GM21723 (cell line): ENCODE results near the gene PDE4C.

Experiments used
- ATAC-seq: cut with Tn5 transposase; IDR thresholded peaks from one replicate; pipeline ENCODE4 v1.9.1; 2021; ENCODE audit warnings: mild to moderate bottlenecking, moderate library complexity; ENCODE audit not compliant: unreplicated experiment

PDE4C gene

GRCh38 chr19:18254546-18255503 is 28.6 kb upstream of the PDE4C start:
- ATAC-seq: no peak

DNA sequence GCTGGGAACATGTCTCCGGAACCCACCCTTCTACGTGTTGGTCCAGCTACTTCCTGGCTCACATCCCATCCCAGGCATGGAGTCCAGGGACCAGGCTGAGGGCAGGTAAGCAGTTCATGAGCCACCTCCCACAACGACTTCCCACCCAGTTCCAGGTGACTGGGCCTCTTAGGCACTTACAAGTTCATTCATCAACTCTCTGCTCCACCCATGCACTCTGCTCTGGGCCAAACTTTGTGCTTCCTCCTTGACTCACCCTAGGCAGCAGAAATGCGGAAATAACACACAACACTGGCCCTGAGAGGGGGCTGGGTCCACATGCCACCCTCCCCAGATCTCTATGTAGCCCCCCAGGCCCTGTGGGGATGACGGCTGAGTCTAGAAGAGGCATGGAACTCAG is 27.5 kb upstream of the PDE4C start:
- ATAC-seq: no peak

DNA sequence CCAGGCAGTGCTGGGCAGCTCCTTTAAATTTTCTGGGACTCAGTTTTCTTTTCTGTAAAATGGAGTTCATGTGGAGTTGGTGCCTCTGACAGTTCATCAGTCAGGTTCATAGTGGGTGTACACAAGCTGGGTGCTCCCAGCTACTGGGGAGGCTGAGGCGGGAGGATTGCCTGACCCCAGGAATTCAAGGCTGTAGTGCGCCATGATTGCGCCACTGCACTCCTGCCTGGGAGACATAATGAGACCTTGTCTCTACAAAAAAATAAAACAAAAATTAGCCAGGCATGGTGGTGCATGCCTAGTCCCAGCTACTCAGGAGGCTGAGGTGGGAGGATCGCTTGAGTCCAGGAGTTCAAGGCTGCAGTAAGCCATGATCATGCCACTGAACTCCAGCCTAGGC is 26.9 kb upstream of the PDE4C start:
- ATAC-seq: no peak

GRCh38 chr19:18252370-18252717 is 26.1 kb upstream of the PDE4C start:
- no peak for ATAC-seq

GRCh38 chr19:18251587-18252369 is 25.5 kb upstream of the PDE4C start:
- no peak for ATAC-seq

DNA sequence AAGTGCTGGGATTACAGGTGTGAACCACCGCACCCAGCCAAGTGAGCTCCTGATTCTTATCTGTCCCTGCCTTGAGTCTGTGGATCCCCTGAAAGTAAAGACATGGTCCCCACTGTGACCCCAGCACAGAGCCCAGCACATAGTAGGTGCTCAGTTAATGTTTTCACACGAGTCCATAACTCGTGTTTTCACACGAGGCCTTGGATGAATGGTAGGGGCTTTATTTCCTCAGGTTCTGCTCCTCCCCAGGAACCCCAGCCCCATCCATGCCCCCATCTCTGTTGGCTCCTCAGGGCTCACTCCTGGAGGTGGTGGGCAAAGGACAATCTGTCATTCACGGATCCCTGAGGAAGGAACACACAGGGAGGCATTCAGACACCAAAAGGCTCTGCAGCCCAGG is 23.6 kb upstream of the PDE4C start:
- ATAC-seq: no peak

DNA sequence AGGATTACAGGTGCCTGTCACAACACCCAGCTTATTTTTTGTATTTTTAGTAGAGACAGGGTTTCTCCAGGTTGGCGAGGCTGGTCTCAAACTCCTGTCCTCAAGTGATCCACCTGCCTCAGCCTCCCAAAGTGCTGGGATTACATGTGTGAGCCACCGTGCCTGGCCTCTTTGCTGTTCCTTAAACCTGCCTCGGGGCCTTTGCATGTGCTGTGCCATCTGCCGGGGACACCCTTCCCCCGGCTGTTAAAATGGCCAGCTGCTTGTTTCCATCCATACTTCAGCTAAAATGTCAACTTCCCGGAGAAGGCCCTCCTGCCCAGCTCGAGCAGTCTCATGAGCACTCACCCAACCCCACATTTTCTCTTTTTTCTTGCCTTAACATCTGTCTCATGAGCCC is 19.1 kb upstream of the PDE4C start:
- ATAC-seq: no peak

DNA sequence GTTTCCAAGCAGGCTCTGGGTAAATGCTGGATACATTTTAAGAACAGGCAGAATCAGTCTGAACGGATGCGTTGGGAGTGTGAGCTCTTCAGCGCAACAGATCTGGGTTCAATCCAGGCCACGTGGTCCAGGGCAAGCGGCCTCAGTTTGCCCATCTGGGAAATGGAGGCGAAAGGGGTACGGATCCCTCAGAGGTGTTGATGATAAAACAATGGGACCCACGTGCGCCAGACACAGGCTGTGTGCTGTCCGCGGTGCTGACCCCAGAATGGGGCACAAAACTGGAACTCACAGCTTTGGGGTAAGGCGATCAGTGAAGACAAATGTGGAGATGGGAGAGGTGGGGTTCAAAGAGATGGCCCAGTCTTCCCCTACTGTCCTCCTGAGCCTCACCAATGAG is 13.1 kb upstream of the PDE4C start:
- ATAC-seq: no peak

GRCh38 chr19:18234194-18234593 is 8.0 kb upstream of the PDE4C start:
- ATAC-seq: no peak

- no peak for ATAC-seq
Measured at GRCh38 chr19:18233224-18233825, 7.1 kb upstream of the PDE4C start.

DNA sequence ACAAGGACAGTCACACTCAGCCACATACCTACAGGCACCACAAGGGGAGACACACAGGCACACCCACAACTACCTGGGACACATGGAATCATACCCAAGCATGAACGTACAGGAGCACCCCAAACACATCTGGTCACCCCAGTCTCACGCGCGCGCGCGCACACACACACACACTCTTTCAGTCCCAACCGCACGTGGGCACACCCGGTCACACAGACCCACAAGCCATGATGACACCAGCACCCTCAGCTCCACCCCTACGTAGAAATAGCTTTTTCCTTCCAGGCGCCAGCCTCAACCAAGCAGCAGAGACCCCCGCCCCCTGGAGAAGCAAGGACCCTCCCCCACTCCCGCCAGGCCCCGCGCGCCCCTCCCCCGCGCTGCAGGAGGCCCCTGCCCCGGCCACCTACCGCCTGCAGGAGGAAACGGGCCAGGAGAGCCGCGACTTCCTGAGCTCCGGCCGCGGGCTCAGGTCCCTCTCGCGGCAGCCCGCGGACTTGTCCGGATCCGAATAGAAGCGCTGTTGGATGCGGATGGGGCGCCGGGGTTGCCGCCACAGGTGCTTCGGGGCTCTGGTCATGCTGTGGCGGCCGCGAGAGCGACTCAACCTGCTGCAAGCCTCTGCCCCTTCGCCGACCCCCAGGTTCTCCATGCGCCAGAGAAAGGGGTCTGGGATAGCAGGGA is 6.4 kb upstream of the PDE4C start:
- ATAC-seq: no peak

- no peak for ATAC-seq
Measured at GRCh38 chr19:18231775-18232174, 5.5 kb upstream of the PDE4C start.

- no peak for ATAC-seq
Measured at GRCh38 chr19:18230941-18231734, 4.9 kb upstream of the PDE4C start.

DNA sequence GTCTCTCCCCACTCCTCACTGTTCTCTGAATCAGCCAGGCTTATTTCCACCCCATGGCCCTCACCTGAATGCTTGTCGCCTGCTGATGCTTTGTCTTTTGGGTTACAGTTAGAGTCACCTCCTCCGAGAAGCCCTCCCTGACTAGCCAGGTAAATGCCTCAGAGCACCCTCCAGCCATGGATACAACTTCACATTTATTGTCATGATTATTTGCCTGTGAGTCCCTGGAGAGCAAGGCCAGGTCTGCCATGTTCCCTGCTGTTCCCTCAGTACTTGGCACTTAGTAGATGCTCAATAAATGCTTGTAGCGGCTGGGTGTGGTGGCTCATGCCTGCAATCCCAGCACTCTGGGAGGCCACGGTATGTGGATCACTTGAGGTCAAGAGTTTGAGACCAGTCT is 3.7 kb upstream of the PDE4C start:
- no peak for ATAC-seq

- ATAC-seq: no peak
Measured at GRCh38 chr19:18229474-18229873, 3.2 kb upstream of the PDE4C start.

DNA sequence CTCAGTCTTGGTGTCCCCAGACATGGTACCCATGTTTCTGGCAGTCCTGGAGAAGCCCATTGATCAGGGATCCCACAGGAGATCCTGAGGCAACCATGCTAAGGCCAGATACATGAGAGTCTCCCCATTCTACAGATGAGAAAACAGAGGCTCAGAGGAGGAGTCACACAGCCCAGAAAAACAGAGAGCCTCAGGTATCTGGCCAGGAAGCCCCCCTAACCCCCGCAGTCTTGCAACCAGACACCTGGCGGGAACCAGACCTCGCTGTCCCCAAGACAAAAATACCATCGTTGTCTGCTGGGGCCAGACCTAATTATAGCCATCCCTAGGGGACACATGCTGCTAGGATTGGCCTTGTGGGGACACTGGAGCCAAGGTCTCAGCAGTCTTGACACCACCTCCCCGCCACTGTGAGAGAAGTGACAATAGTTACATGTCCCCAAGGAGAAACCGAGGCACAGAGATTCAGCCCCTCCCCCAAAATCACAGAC is 1.6 kb upstream of the PDE4C start:
- ATAC-seq: no peak

DNA sequence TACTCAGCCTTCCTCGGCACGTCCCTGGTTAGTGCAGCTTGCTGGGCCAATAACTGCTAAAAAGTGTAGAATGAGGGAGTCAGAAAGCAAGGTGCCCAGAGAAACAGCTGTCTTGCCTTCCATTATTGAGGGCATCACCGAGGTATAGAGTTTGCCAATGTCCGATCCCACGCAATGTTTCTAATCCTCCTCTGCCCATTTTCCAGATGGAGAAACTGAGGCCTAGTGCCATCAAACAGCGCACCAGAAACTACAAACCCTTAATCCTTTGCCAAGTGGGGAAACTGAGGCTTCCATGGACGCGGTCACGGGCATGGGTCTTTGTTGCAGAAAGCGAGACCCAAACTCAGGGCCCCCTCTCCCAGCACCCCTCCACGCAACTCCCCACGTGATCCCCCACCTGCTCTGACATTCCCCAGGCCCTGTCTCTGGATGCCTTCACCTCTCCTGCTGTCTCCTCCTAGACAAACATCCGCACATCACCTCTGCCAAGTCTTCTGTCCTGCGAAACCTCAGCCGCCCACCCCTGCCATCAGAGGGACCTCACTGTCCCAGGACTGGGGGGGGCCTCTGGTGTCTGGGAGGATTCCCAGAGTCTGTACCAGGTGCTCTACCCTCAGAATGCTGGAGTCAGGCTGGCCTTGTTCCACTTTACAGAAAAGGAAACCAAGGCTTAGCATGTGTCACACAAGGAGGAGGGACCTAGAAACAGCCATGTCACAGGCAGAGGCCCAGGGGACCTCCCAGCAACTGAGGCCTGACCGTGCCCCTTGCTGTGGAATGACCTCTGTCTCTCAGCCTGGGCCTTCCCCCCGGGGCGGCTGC is 930 bp upstream of the PDE4C start:
- ATAC-seq: no peak

- ATAC-seq: no peak
Measured at GRCh38 chr19:18225355-18225701, 910 bp downstream of the PDE4C start.
